Fibroblast of villous mesenchyme (primary cell): Measurements from ENCODE around the gene ZNRD2. TPM values are rescaled to one million over a fixed set of nuclear protein-coding genes. Genes with fewer than 3 reads are reported as not detected.

Experiments
- DNase-seq: peaks from one replicate; pipeline ENCODE4 v3.0.0-alpha.2; 2010; ENCODE audit warnings: low read depth
- H3K4me3 ChIP-seq: 2 replicates; pipeline ENCODE4 v1.5.1; 2011; ENCODE audit warnings: low read depth, mild to moderate bottlenecking, low read length
- total RNA-seq: library from RNA; depleted of rRNA; stranded (reverse); fragments of >200 nt; gene quantifications from 2 replicates; pipeline ENCODE4 v1.2.3, GENCODE V29; 2012
- TF ChIP-seq, protein P1 (sequence below): IDR thresholded peaks from 2 replicates; pipeline ENCODE4 v1.5.1; 2012; ENCODE audit warnings: low read depth, mild to moderate bottlenecking, low read length; ENCODE audit not compliant: insufficient read depth

ZNRD2 gene
- total RNA-seq, 1 donor, result 31.1 TPM

DNA sequence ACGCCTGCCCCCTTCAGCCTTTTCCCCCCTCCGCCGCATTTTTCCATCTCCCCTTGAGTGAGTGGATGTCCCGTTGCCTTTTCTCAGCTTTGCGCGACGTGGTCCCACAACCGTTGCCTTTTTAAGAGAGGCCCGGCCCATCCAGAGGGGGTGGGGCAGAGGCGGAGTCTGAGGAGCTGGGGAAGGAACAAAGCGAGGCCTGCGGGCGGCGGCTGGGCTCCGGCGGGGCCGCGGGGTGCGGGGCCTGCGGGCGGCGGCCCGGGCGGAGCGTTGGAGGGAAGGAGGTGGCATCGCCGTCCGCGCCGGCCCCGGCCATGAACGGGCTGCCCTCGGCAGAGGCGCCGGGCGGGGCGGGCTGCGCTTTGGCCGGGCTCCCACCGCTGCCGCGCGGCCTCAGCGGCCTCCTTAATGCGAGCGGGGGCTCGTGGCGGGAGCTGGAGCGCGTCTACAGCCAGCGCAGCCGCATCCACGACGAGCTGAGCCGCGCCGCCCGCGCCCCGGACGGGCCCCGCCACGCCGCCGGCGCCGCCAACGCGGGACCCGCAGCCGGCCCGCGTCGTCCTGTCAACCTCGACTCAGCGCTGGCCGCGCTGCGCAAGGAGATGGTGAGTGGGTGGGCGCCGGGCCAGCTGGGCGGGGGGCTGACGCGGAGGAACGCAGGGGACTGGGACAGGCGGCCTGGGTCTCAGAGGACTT, 2.2 kb downstream of the ZNRD2 start, which contains the start of gene FAM89B:
Gene FAM89B, plus strand, starts transcription at position 183 of the 696 bp plus-strand sequence. Its CDS starts 132 bp downstream, at position 315.
- DNase-seq, result peak; percentile 89
- H3K4me3 ChIP-seq, result peak within 1 kb of the TSS; percentile 69
- TF ChIP-seq, protein P1, sequence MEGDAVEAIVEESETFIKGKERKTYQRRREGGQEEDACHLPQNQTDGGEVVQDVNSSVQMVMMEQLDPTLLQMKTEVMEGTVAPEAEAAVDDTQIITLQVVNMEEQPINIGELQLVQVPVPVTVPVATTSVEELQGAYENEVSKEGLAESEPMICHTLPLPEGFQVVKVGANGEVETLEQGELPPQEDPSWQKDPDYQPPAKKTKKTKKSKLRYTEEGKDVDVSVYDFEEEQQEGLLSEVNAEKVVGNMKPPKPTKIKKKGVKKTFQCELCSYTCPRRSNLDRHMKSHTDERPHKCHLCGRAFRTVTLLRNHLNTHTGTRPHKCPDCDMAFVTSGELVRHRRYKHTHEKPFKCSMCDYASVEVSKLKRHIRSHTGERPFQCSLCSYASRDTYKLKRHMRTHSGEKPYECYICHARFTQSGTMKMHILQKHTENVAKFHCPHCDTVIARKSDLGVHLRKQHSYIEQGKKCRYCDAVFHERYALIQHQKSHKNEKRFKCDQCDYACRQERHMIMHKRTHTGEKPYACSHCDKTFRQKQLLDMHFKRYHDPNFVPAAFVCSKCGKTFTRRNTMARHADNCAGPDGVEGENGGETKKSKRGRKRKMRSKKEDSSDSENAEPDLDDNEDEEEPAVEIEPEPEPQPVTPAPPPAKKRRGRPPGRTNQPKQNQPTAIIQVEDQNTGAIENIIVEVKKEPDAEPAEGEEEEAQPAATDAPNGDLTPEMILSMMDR, result no peak

DNA sequence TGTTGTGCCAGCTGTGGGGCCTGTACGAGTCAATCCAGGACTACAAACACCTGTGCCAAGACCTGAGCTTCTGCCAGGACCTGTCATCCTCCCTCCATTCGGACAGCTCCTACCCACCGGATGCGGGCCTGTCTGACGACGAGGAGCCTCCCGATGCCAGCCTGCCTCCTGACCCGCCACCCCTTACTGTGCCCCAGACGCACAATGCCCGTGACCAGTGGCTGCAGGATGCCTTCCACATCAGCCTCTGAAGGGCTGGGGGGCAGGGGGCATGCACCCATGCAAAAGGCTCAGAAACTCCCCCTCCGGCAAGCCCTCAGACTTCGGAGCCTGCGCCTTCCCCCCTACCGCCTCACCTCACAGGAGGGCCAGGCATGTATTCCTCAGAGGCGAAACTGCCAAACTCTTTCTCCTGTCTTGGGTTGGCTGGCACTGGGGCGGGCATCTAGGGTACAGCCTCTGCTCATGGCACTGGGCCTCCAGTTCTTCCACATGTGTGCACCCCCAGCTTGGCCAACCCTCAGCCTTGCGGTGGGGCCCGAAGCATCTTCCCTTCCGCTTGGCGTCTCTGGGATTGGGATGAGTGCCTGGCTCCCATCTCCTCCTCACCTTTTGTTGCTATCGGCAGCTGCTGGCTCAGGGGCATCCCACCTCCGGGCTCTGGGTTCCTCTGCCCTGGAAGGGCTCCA, 3.3 kb downstream of the ZNRD2 start:
- DNase-seq, result no peak
- H3K4me3 ChIP-seq, result peak overlapping the region; percentile 69
- TF ChIP-seq, protein P1, result no peak

DNA sequence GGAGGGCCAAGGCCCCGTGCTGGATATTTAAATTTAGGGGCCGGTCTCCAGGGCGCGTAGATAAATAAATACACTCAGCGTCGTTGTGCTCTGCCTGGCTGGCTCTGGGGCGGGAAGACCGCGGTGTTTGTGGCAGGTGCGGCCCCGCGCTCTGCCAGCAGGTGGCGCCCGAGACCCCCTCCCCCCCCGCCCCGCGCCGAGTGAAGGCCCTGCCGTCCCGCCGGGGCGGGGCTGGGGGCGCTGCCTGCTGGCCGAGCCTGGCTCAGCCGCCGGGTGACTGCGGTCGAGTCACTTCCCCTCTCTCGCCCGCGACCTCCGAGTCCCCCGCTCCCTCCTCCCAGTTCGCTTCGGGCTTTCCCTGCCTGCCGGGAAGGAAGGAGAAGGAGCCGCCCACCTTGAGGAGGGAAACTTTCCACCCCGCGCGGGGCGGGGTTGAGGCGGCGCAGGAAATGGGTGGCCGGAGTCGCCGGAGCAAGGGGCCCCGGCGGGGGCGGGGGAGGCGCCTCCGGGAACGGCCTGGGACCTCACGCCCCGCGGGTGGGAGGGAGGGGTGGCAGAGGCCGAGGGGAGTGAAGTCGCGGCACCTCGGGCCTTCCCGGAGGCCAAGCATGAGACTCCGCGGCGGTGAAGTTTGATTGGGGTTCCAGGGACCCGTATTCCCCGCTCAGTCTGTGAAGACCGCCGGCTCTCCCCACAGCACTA, 4.0 kb downstream of the ZNRD2 start:
- H3K4me3 ChIP-seq, result peak overlapping the region; percentile 69
- peak; percentile 98 for DNase-seq
- TF ChIP-seq, protein P1, result peak; percentile 49

DNA sequence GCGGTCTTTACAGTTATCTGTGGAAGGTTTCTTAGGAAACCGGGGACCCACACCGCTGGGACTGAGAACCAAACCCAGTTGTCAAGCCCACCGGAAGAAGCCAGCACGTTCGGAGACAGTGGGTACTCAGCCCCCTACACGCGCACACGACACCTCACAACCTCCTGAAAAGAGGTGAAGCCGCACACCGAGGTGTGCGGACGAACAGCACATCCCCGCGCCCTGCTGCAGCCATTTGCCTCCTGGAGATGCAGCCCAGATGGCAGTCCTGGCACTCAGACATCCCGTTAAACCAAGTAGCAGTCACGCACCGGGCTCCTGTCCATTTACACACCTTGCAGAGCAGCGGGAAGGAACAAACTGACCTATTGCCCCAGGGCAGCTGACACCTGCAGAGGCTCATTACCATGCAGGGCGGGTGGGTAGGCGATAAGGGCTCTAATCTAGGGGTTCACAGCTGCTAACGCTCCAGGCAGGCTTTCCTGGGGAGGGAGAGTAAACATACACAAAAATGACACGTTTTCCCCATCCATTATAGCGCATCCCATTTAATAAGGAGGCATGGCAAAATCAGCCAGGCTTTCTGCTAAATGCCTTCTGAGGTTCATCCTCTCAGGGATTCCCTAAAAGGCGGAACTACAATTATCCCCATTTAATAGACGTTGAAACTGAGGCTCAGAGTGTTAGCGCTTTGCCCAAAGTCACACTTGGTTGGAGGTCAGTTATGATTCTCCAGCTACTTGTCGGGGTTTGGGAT, 4.7 kb downstream of the ZNRD2 start:
- H3K4me3 ChIP-seq, result peak overlapping the region; percentile 63
- peak; percentile 37 for DNase-seq
- TF ChIP-seq, protein P1, result no peak

DNA sequence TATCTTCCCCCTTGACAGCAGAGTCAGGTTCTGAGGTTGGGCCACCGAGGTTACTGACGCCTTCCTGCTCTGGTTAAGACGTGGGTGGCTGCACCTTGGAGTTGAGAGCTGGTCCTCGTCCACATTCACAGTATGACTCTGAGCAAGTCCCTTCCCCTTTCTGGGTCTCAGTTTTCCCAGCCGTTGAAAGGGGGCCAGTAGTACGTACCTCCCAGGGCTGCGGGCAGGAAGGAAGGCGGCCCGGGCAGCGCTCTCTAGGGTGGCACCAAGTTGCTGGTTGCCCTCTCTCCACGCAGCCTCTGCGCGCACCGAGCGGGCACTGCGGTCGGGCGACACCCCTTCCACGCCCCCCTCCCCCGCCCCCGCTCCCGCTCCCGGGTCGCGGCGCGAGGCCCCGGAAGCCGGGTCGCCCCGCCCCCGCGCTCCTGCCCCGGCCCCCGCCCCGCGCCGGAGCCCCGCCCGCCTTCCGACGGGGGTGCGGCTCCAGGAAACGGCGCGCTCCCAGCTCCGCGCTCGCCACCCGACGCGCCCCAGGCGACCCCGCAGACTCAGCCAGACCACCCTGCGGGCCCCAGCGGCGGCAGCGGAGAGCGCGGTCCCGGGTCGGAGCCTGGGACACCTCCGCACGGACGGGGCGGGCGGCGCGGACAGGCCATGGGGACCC, 5.4 kb downstream of the ZNRD2 start, which contains the start of gene EHBP1L1:
Gene EHBP1L1, plus strand, starts transcription at position 486 of the 664 bp plus-strand sequence. CDS start 250 bp downstream, outside the sequence.
- H3K4me3 ChIP-seq, result peak within 1 kb of the TSS; percentile 74
- TF ChIP-seq, protein P1, result no peak
- DNase-seq, result peak; percentile 53
